Measurements from ENCODE around the gene RPS8.
"Not testable (repeated sequence)": the region's sequence is repeated elsewhere in the genome, so short reads cannot be mapped to it uniquely, and the experiment has no call there.

Gene RPS8

DNA sequence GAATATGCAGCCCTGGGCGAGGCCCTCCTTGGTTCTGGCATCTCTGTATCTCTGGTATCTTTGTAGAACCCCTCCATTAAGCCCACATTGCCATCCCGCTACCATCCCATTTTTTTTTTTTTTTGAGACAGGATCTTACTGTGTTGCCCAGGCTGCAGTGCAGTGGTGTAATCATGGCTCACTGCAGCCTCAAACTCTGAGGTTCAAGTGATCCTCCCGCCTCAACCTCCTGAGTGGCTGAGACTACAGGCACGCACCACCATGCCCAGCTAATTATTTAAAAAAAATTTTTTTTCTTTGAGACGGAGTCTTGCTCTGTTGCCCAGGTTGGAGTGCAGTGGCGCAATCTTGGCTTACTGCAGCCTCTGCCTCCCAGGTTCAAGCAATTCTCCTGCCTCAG is 49.1 kb downstream of the RPS8 start:
- peaks cover 20% of the 10 kb centered on the region for H3K36me3 Mint-ChIP-seq (ENCODE audit: insufficient read depth)
- not testable (repeated sequence) for H3K27ac Mint-ChIP-seq; ATAC-seq (replicated peaks); H3K4me3 Mint-ChIP-seq; H3K9me3 Mint-ChIP-seq; DNase-seq; H3K27me3 Mint-ChIP-seq
- H3K4me1 Mint-ChIP-seq (ENCODE audit: low read depth in 2 of 2), result peaks cover 18 to 20% of the 10 kb centered on the region in 2 donors

DNA sequence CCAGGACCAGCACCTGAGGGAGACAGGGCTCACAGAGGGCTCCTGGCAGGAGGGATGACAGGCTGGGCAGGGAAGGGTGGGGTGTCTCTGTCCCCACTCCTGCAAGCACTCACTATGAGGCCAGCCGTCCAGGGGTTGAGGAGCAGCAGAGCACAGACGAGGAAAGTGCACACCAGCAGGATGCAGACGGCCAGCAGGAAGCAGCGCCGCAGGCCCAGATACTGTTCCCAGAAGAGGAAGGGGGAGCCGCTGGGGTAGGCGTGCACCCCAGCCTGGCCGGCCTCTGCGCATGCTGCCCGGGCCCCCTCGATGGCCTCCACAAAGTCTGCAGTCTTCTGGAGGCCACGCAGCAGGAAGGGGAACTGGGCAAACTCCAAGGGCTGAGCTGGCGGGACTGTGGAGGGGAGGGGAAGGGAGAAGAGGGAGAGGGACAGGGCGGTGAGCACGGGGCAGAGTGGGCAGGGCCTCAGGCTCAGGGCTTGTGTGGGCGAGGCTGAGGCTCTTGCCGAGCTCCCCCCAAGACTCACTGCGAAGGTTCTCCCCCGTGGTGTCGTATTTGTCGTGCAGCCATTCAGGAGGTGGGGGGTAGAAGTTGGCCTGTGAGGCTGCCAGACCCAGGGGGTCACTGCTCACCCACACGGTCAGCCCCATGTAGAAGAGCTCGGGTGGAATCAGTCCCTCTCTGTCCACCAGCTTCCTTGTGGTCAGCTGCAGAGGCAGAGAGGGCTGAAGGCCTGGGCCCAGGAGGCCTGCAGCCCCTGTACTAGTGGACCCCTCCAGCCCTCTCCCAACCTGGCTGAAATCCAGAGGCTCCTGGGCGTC is 51.2 kb downstream of the RPS8 start:
- Mint-ChIP-seq H3K27ac (no peak overlapping the region), H3K4me3 (no peak overlapping the region), H3K4me1 (ENCODE audit: low read depth in 2 of 2) (peaks cover under 1 to 3% of the 10 kb centered on the region in 2 donors), H3K9me3 (no peaks in the 10 kb centered on the region), H3K36me3 (ENCODE audit: insufficient read depth) (peaks cover 11% of the 10 kb centered on the region), H3K27me3 (no peaks in the 10 kb centered on the region)
- DNase-seq, result no peak
- peak; percentile 10 for ATAC-seq (replicated peaks)

DNA sequence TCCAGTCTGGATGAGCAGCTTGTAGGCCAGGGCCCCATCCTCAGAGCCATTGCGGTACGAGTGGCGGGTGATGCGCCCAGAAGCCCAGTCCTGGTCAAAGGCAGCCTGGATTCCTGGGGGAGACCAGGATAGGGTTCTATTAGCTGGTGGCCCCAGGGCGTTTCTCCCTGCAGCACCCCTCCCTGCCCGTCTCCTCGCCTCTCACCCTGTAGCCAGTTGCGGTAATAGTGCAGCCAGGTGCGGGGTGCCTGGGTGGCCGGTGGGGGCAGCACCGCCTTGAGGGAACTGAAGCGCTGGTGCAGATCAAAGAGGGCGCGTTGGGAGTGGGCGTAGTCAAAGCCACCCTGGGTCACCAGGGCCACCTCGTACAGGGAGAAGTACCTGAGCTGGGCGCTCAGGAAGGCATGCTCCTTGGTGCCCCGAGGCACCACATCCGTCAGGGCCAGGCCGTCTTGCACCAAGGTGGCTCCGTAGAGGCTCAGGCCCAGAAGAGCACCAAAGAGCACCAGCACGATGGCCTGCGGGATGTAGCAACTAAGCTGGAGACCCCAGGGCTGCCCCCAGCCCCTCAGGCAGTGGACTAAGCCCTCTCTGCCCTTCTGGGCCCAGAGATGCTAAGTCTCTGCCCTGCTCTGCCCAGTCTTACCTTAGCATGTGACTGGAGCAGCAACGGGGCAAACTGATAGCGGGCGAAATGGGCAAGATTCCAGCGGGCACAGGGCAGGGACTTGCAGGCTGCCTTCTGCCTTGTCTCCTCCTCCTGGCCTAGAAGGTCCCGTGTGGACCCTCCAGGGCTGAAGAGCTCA is 52.1 kb downstream of the RPS8 start:
- Mint-ChIP-seq H3K27ac (no peak overlapping the region), H3K36me3 (ENCODE audit: insufficient read depth) (peaks cover 14% of the 10 kb centered on the region), H3K4me1 (ENCODE audit: low read depth in 2 of 2) (peaks cover 0 to 3% of the 10 kb centered on the region in 2 donors), H3K4me3 (peak overlapping the region in 1 of 2 donors; percentile 27), H3K27me3 (no peaks in the 10 kb centered on the region), H3K9me3 (no peaks in the 10 kb centered on the region)
- DNase-seq (no peak), ATAC-seq (replicated peaks) (no peak)

DNA sequence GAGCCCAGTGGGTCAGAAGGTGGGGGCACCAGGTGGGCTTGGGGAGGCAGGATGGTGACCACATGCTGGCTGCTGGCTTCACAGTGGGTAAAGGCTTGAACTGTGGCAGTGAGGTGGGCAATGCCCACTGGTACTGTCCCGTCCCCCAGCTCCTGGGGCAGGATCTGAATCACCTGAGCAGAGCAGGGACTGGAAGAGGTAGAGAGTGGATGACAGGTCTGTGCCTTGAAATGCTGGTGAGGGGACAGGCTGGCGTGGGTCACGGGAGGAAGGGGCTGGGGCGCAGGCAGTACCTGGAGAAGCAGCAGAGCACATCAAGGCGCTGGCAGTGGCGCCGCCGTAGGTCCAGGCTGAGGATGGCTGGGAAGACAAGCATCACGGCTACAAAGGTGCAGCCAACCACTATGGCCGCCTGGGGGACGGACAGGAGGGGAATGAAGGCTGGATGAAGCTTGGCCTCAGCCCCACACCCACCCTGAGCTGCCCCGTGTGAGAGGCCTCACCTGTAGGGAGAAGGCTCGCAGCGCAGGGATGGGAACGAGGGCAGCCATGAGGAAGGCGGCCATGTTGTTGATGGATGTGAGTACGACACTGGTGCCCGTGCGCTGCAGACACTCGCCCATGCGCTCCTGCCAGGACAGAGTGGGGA is 52.8 kb downstream of the RPS8 start:
- peaks cover 8% of the 10 kb centered on the region for H3K36me3 Mint-ChIP-seq (ENCODE audit: insufficient read depth)
- ATAC-seq (replicated peaks) (no peak), DNase-seq (no peak)
- H3K27ac Mint-ChIP-seq, result no peak overlapping the region
- H3K27me3 Mint-ChIP-seq, result no peaks in the 10 kb centered on the region
- peaks cover 0 to 3% of the 10 kb centered on the region in 2 donors for H3K4me1 Mint-ChIP-seq (ENCODE audit: low read depth in 2 of 2)
- peak overlapping the region in 1 of 2 donors; percentile 27 for H3K4me3 Mint-ChIP-seq
- H3K9me3 Mint-ChIP-seq, result no peaks in the 10 kb centered on the region
